HG02981 (cell line): ENCODE data around the gene MFN2.

Experiments used
- ATAC-seq: cut with Tn5 transposase; IDR thresholded peaks from one replicate; pipeline ENCODE4 v1.9.1; 2021; ENCODE audit warnings: mild to moderate bottlenecking, moderate library complexity; ENCODE audit not compliant: unreplicated experiment

The MFN2 gene

GRCh38 chr1:11957897-11958296 lies 22.3 kb upstream of the MFN2 start:
- no peak for ATAC-seq

GRCh38 chr1:11960276-11960675 lies 20.0 kb upstream of the MFN2 start:
- ATAC-seq: no peak

GRCh38 chr1:11960715-11961114 lies 19.5 kb upstream of the MFN2 start:
- no peak for ATAC-seq

GRCh38 chr1:11961230-11961629 lies 19.0 kb upstream of the MFN2 start:
- no peak for ATAC-seq

- ATAC-seq: no peak
These were observed 16.6 kb upstream of the MFN2 start for GRCh38 chr1:11963622-11964021.

- ATAC-seq: no peak
These were observed 15.6 kb upstream of the MFN2 start for GRCh38 chr1:11964656-11965055.

- no peak for ATAC-seq
These were observed 13.2 kb upstream of the MFN2 start for GRCh38 chr1:11967028-11967547.

- no peak for ATAC-seq
These were observed 9.6 kb upstream of the MFN2 start for GRCh38 chr1:11970441-11971185.

- no peak for ATAC-seq
These were observed 2.6 kb upstream of the MFN2 start for GRCh38 chr1:11977625-11978024.

- ATAC-seq: no peak
These were observed 1.9 kb upstream of the MFN2 start for GRCh38 chr1:11978301-11978700.

- no peak for ATAC-seq
These were observed 1.0 kb upstream of the MFN2 start for GRCh38 chr1:11979028-11979850.

- no peak for ATAC-seq
These were observed 380 bp downstream of the MFN2 start for GRCh38 chr1:11980676-11980972.

GRCh38 chr1:11981378-11982009 lies 1.2 kb downstream of the MFN2 start:
- ATAC-seq: no peak

- ATAC-seq: no peak
These were observed 1.8 kb downstream of the MFN2 start for GRCh38 chr1:11982010-11982392.

- no peak for ATAC-seq
These were observed 3.9 kb downstream of the MFN2 start for GRCh38 chr1:11984121-11984520.

GRCh38 chr1:11984576-11984975 lies 4.3 kb downstream of the MFN2 start:
- ATAC-seq: no peak

- no peak for ATAC-seq
These were observed 4.9 kb downstream of the MFN2 start for GRCh38 chr1:11985171-11985570.

GRCh38 chr1:11985851-11986250 lies 5.6 kb downstream of the MFN2 start:
- ATAC-seq: no peak

GRCh38 chr1:11989669-11990068 lies 9.4 kb downstream of the MFN2 start:
- ATAC-seq: no peak

- no peak for ATAC-seq
These were observed 10.2 kb downstream of the MFN2 start for GRCh38 chr1:11990303-11991032.
